Measurements from ENCODE around the gene MGAT3.
A peak's percentile ranks its signal among the peaks of the same experiment; 100 is the strongest.

Gene MGAT3

DNA sequence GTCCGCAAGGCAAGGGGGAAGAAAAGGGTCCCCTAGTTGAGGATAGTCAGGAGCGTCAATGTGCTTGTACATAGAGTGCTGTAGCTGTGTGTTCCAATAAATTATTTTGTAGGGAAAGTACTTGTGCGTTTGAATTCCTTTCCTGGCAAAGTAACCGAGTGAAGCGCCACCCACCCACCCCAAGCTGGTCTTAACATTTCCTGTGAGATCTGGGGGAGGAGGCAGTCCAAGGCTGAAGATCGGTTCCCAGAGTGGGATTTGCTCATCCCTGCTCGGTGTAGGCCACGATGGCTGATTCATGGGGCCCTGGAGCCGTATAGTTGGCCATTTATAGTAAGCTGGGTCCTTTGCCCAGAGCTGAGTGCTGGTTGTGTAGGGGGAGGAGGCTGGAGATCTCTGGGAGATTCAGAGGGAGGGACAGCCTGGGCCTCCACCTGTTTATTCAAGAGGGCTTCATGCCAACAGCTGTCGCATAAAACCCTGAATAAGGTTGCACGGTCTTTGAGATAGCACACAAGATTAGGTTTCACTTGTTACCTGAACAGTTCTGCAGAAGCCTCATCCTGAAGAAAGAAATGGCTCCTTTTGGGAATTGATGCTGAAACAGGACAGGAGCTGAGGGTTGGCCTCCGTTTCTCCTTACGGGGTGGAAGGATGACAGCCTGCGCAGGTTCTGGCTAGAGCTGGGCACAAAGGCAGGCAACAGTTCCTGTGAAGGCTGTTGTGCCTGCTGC lies 65.9 kb downstream of the MGAT3 start:
- peak overlapping the region; percentile 27 for H3K27ac ChIP-seq (ENCODE audit: low read depth, low read length)
- H3K27me3 ChIP-seq (ENCODE audit: insufficient read depth, low read length), result no peaks in the 10 kb centered on the region
- peaks cover 14% of the 10 kb centered on the region for H3K4me1 ChIP-seq (ENCODE audit: control insufficient read depth, insufficient read depth, low read length, unreplicated experiment)
- H3K79me2 ChIP-seq (ENCODE audit: control insufficient read depth, insufficient read depth, low read length, unreplicated experiment), result peaks cover 26% of the 10 kb centered on the region
- H3K4me3 ChIP-seq (ENCODE audit: low read depth, low read length), result peak overlapping the region; percentile 96
- H3K36me3 ChIP-seq (ENCODE audit: insufficient read depth, low read length), result peaks cover 18% of the 10 kb centered on the region
- no peak overlapping the region for H2AFZ ChIP-seq (ENCODE audit: low read length, unreplicated experiment)

DNA sequence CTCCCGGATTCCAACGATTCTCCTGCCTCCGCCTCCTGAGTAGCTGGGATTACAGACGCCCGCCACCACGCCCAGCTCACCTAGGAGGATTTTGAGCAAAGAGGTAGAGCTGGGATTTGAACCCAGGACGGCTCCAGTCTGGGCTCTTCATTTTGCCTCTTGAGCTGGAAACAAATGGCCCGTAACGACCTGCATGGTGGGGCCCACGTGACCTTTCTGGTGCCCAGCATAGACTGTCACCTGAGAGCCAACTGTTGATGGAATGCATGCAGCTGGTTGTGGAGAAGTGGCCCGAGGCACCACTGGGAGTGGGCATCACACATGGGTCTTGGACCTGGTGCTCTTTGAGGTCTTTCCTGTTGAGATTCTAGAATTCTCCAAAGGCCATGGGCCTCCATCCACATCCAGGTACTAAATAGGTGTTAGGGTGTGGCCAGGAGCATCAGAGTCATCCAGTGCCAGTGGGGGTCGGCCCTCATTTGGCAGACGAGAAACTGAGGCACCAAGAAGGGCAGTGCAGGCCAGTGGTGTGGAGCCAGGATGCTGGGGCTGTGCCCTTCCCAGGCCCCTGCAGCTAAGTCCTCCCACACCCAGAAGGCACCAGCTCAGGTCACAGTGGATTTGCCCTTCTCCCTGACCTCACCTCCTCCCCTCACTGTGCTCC lies 67.4 kb downstream of the MGAT3 start:
- Histone ChIP-seq H3K27me3 (ENCODE audit: insufficient read depth, low read length) (no peaks in the 10 kb centered on the region), H3K4me1 (ENCODE audit: control insufficient read depth, insufficient read depth, low read length, unreplicated experiment) (peaks cover 3% of the 10 kb centered on the region), H3K36me3 (ENCODE audit: insufficient read depth, low read length) (peaks cover 18% of the 10 kb centered on the region), H2AFZ (ENCODE audit: low read length, unreplicated experiment) (no peak overlapping the region), H3K79me2 (ENCODE audit: control insufficient read depth, insufficient read depth, low read length, unreplicated experiment) (peaks cover 27% of the 10 kb centered on the region), H3K4me3 (ENCODE audit: low read depth, low read length) (no peak overlapping the region), H3K27ac (ENCODE audit: low read depth, low read length) (no peak overlapping the region)

DNA sequence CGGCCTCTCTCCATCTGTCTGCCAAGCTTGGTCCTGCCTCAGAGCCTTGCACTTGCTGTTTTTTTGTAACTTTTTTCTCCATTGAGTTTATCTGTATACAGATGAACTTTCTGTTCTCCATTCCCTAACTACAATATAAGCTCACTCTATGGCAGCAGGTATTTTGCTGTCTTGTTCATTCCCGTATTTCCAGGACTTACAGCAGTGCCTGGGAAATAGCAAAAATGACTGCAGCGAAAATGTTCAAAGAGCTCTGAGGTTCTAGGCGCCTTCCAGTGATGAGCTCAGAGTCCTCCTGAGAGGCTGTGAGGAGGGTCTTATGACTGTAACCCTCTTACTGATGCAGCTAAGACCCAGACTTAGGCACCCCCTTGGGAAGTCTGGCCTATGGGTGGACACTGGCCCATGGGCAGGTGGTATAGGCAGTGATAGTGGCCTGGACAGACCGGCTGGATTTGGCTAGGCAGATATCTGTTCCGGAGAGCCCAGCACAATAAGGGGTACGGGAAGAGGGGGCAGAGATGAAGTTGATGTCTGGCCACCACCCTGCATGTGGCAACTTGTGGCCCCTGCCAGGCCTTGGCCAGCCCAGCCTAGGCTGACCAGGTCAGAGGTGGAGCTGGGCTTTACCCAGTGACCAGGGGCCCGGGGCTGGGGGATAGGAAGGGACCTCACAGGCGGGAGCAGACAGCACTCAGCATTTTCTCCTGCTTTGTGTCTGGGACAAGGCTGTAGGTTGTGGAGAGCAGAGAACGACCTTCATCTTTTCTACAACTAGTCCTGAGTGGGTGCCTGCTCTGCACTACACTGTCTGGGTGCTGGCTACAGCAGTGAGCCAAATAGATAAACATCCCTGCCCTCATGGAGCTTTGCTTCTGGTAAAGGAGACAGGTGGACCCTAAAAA lies 68.2 kb downstream of the MGAT3 start:
- peaks cover 27% of the 10 kb centered on the region for H3K79me2 ChIP-seq (ENCODE audit: control insufficient read depth, insufficient read depth, low read length, unreplicated experiment)
- no peak overlapping the region for H3K4me3 ChIP-seq (ENCODE audit: low read depth, low read length)
- no peak overlapping the region for H3K27ac ChIP-seq (ENCODE audit: low read depth, low read length)
- H3K36me3 ChIP-seq (ENCODE audit: insufficient read depth, low read length), result peaks cover 18% of the 10 kb centered on the region
- no peak overlapping the region for H2AFZ ChIP-seq (ENCODE audit: low read length, unreplicated experiment)
- H3K4me1 ChIP-seq (ENCODE audit: control insufficient read depth, insufficient read depth, low read length, unreplicated experiment), result peaks cover 7% of the 10 kb centered on the region
- no peaks in the 10 kb centered on the region for H3K27me3 ChIP-seq (ENCODE audit: insufficient read depth, low read length)

DNA sequence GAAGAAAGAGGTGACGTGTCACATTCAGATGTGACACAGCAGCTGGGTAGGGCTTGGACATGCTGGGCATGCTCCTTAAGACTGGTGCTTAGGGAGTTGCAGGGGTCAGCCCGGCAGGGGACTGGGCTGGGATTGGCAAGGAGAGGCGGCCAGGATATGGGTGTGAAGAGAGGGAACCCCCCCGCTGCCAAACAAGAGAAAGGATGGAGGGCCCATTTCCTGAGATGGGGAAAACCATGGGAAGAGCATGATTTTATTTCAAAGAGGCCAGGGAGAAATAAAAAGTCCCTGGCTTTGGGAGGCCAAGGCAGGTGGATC lies 68.8 kb downstream of the MGAT3 start:
- Histone ChIP-seq H3K4me1 (ENCODE audit: control insufficient read depth, insufficient read depth, low read length, unreplicated experiment) (peaks cover 7% of the 10 kb centered on the region), H3K27ac (ENCODE audit: low read depth, low read length) (no peak overlapping the region), H3K4me3 (ENCODE audit: low read depth, low read length) (no peak overlapping the region), H2AFZ (ENCODE audit: low read length, unreplicated experiment) (no peak overlapping the region), H3K79me2 (ENCODE audit: control insufficient read depth, insufficient read depth, low read length, unreplicated experiment) (peaks cover 25% of the 10 kb centered on the region), H3K27me3 (ENCODE audit: insufficient read depth, low read length) (no peaks in the 10 kb centered on the region), H3K36me3 (ENCODE audit: insufficient read depth, low read length) (peaks cover 18% of the 10 kb centered on the region)

DNA sequence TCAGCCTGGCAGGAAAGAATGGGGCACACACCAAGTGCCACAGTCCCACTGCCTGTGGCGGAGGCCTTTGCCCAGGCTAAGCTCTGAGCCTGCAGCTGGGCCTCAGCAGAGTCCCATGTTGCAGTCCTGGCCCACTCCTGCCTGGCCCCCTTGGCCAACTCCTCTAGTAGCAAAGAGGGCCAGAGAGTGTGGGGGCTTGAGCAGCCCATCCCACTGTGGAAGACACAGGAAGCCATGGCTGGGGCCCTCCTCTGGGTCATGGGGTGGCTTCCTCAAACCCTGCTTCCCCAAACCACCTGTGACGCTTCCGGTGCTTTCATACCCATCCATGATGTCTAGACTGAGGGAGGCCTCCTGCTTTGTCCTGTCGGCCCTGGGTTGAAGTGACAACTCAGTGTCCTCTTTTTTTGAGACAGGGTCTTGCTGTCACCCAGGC lies 69.9 kb downstream of the MGAT3 start:
- H3K36me3 ChIP-seq (ENCODE audit: insufficient read depth, low read length), result peaks cover 10% of the 10 kb centered on the region; the same call in 1 of the 2 replicates
- no peak overlapping the region for H3K4me3 ChIP-seq (ENCODE audit: low read depth, low read length)
- peaks cover 15% of the 10 kb centered on the region for H3K4me1 ChIP-seq (ENCODE audit: control insufficient read depth, insufficient read depth, low read length, unreplicated experiment)
- no peaks in the 10 kb centered on the region for H3K27me3 ChIP-seq (ENCODE audit: insufficient read depth, low read length)
- H3K79me2 ChIP-seq (ENCODE audit: control insufficient read depth, insufficient read depth, low read length, unreplicated experiment), result peaks cover 22% of the 10 kb centered on the region
- H3K27ac ChIP-seq (ENCODE audit: low read depth, low read length), result no peak overlapping the region
- H2AFZ ChIP-seq (ENCODE audit: low read length, unreplicated experiment), result no peak overlapping the region

DNA sequence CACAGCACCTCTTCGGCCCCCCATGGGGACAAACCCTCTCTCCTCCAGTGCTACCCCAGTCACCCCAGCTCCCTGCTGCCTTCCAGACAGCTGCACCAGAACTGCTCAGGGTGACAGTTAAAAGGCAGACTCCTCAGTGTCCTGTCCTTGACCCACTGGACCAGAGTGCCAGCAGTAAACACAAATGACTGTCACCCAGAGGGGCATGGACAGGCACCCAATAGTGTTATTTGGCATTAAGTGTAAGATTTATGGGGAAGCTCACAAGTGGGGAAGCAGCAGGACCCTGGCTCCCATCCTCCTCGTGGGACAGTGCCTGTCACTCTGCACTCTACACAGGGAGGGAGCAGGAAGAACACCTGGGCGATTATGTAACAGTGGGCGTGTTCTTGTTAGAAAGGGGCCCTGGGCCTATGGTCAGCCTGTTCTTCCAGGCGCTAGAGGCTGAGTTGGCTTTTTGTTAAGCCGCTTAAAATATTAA lies 70.7 kb downstream of the MGAT3 start:
- Histone ChIP-seq H3K4me1 (ENCODE audit: control insufficient read depth, insufficient read depth, low read length, unreplicated experiment) (peaks cover 15% of the 10 kb centered on the region), H2AFZ (ENCODE audit: low read length, unreplicated experiment) (no peak overlapping the region), H3K4me3 (ENCODE audit: low read depth, low read length) (no peak overlapping the region), H3K27ac (ENCODE audit: low read depth, low read length) (no peak overlapping the region), H3K36me3 (ENCODE audit: insufficient read depth, low read length) (peaks cover 6% of the 10 kb centered on the region; the same call in 1 of the 2 replicates), H3K27me3 (ENCODE audit: insufficient read depth, low read length) (no peaks in the 10 kb centered on the region), H3K79me2 (ENCODE audit: control insufficient read depth, insufficient read depth, low read length, unreplicated experiment) (peaks cover 23% of the 10 kb centered on the region)

DNA sequence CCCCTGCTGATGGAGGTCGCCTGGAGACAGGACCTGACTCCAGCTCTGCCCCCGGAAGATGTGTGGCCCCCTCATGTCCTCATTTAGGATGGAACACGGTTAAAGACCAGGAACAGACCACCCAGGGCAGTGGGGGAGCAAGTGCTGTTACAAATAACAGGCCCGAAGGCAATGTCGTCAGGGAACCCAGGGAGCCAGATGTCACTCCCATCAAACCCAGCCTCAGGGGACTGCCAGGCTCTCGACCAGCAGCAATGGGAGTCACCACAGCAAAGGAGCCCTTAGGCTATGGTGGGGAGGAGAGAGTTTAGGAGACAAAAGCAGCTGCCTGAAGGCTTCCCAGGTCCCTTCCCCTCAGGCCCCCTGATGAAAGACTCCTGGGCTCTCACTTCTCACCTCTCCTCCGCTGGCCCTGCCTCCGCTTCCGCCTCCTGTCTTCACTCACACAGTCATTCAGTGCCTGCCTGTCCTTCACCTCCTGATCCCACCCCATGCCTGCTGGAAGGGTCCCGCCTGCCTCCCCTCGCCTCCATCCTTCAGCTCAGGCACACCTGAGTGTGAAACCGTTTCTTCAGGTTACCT lies 71.4 kb downstream of the MGAT3 start:
- H3K27me3 ChIP-seq (ENCODE audit: insufficient read depth, low read length), result no peaks in the 10 kb centered on the region
- no peak overlapping the region for H2AFZ ChIP-seq (ENCODE audit: low read length, unreplicated experiment)
- peaks cover 18% of the 10 kb centered on the region for H3K79me2 ChIP-seq (ENCODE audit: control insufficient read depth, insufficient read depth, low read length, unreplicated experiment)
- H3K36me3 ChIP-seq (ENCODE audit: insufficient read depth, low read length), result peaks cover 1% of the 10 kb centered on the region; the same call in 1 of the 2 replicates
- no peak overlapping the region for H3K4me3 ChIP-seq (ENCODE audit: low read depth, low read length)
- H3K4me1 ChIP-seq (ENCODE audit: control insufficient read depth, insufficient read depth, low read length, unreplicated experiment), result peaks cover 15% of the 10 kb centered on the region
- no peak overlapping the region for H3K27ac ChIP-seq (ENCODE audit: low read depth, low read length)

DNA sequence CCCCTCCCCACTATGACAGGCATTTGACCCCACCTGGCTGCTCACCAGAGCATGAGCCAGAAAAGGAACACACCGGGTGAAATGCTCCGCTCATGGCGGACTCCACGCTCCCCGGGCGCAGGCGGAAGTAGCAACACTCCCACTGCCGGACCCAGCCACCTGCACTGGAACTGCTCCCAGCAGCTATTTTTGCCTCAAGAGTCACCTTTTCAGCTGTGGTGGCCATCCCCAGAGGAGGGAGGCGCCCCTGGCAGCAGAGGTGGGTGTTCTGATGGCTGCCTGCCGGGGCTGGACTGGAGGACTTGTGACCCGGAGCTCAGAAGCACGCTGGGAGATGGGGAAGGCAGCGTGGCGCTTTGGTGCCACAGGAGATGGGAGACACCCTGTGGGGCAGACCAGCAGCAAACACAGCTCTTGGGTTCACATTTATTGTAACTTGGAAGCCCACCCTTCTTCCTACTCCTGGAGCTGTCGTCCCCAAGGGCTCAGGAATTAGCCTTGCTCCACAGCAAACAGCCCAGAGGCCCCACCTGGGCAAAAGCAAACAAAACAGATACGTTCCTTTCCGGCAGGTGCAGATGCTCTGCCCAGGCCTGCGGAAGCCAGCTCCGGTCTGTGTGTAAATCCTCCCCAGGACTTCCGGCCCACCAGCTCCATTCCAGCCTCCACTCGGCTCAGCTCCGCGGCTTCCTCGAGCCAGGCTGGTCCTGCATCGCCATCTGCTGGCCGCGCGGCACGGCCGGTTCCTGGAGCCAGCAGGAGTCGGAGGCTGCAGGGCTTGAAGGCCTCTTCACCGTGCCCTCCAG lies 72.1 kb downstream of the MGAT3 start:
- Histone ChIP-seq H3K36me3 (ENCODE audit: insufficient read depth, low read length) (no peaks in the 10 kb centered on the region), H2AFZ (ENCODE audit: low read length, unreplicated experiment) (no peak overlapping the region), H3K79me2 (ENCODE audit: control insufficient read depth, insufficient read depth, low read length, unreplicated experiment) (peaks cover 18% of the 10 kb centered on the region), H3K27ac (ENCODE audit: low read depth, low read length) (no peak overlapping the region), H3K4me1 (ENCODE audit: control insufficient read depth, insufficient read depth, low read length, unreplicated experiment) (peaks cover 15% of the 10 kb centered on the region), H3K4me3 (ENCODE audit: low read depth, low read length) (no peak overlapping the region), H3K27me3 (ENCODE audit: insufficient read depth, low read length) (no peaks in the 10 kb centered on the region)

DNA sequence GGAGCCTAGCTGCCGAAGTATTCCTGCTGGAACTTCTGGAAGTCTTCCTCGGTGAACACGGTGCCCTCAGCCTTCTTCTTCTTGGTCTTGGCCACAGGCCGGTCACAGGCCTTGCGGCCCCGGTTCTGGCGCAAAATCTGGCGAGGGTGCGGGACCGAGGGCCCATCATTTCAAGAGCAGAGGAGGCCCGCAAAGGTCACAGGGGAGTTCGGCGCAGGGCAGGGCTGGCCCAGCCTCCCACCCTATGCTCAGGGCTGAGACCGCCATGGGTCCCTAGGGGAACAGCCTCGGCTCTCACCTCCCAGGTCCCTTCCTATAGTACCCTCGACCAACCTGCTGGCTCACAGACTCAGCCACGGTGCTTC lies 72.7 kb downstream of the MGAT3 start:
- peaks cover 15% of the 10 kb centered on the region for H3K4me1 ChIP-seq (ENCODE audit: control insufficient read depth, insufficient read depth, low read length, unreplicated experiment)
- H2AFZ ChIP-seq (ENCODE audit: low read length, unreplicated experiment), result no peak overlapping the region
- no peaks in the 10 kb centered on the region for H3K27me3 ChIP-seq (ENCODE audit: insufficient read depth, low read length)
- H3K79me2 ChIP-seq (ENCODE audit: control insufficient read depth, insufficient read depth, low read length, unreplicated experiment), result peaks cover 18% of the 10 kb centered on the region
- no peak overlapping the region for H3K4me3 ChIP-seq (ENCODE audit: low read depth, low read length)
- H3K36me3 ChIP-seq (ENCODE audit: insufficient read depth, low read length), result no peaks in the 10 kb centered on the region
- H3K27ac ChIP-seq (ENCODE audit: low read depth, low read length), result no peak overlapping the region

DNA sequence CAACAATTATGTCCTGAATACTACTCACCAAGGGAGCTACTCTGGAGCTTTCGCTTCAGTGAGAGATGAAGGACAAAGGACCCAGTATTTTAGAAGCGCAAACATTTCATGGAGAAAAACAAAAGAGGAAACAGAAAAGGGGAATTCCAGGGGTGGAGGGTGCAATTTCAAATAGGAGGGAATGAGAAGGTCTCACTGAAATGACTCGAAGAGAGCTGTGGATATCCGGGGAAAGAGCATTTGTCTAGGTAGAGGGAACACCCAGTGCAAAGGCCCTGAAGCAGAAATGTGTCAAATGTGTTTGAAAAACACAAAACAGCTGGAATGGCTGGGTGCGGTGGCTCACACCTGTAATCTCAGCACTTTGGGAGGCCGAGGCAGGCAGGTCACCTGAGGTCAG lies 73.3 kb downstream of the MGAT3 start:
- peaks cover 18% of the 10 kb centered on the region for H3K79me2 ChIP-seq (ENCODE audit: control insufficient read depth, insufficient read depth, low read length, unreplicated experiment)
- H3K27ac ChIP-seq (ENCODE audit: low read depth, low read length), result no peak overlapping the region
- no peak overlapping the region for H2AFZ ChIP-seq (ENCODE audit: low read length, unreplicated experiment)
- no peak overlapping the region for H3K4me3 ChIP-seq (ENCODE audit: low read depth, low read length)
- H3K4me1 ChIP-seq (ENCODE audit: control insufficient read depth, insufficient read depth, low read length, unreplicated experiment), result peaks cover 15% of the 10 kb centered on the region
- no peaks in the 10 kb centered on the region for H3K36me3 ChIP-seq (ENCODE audit: insufficient read depth, low read length)
- no peaks in the 10 kb centered on the region for H3K27me3 ChIP-seq (ENCODE audit: insufficient read depth, low read length)

Data from ACC112 (cell line).